A549 (cell line): ENCODE results near the gene GALNT14. TPM values are rescaled to one million over a fixed set of nuclear protein-coding genes. Genes with fewer than 3 reads are reported as not detected.

ENCODE experiments used
- ATAC-seq, 2 experiments: fragments of 200-7000 bp in 1 of 2; fragments of >200 bp in 1 of 2; cut with Nextera tagmentation in 1 of 2; cut with Tn5 transposase in 1 of 2; 3 replicates each; pipeline versions ENCODE4 v1.8.0 to v1.9.1; 2018 to 2020; ENCODE audit warnings: mild to moderate bottlenecking in 1 of 2, moderate library complexity in 1 of 2
- CTCF ChIA-PET: fragments of 300-600 bp; sonication (Branson Sonifier 250); formaldehyde crosslinking; extraction: SDS; loops from one replicate; lab custom pipeline; 2021; ENCODE audit warnings: antibody characterized with exemption, inconsistent platforms; lab: Yijun Ruan, JAX
- POLR2A ChIA-PET: fragments of 350-600 bp; formaldehyde crosslinking; extraction: SDS; loops from one replicate; lab custom pipeline; 2021; ENCODE audit warnings: antibody characterized with exemption, inconsistent platforms; lab: Yijun Ruan, JAX
- DNase-seq, 2 experiments: peaks; one replicate each; pipeline versions ENCODE4 v3.0.0 to v3.0.0-alpha.2; 2011 to 2016; ENCODE audit warnings: low read depth in 1 of 2, low spot score in 1 of 2
- FAIRE-seq: peaks from 2 replicates; lab custom pipeline; 2011; peaks lifted over from hg19 to GRCh38; lab: Jason Lieb, UNC
- H3K27ac ChIP-seq, 2 experiments: fragments of >200 bp; sonication (Bioruptor Twin); formaldehyde crosslinking; 3 replicates each; pipeline ENCODE4 v1.5.1; 2016 to 2017
- H3K4me1 ChIP-seq: fragments of >200 bp; sonication (Bioruptor Twin); formaldehyde crosslinking; 3 replicates; pipeline ENCODE4 v1.6.1; 2016
- H3K4me2 ChIP-seq: fragments of >200 bp; sonication (Bioruptor Twin); formaldehyde crosslinking; 3 replicates; pipeline ENCODE4 v1.6.1; 2016
- H3K4me3 ChIP-seq: fragments of >200 bp; sonication (Bioruptor Twin); formaldehyde crosslinking; 3 replicates; pipeline ENCODE4 v1.5.1; 2016
- H3K9me3 ChIP-seq: fragments of >200 bp; sonication (Bioruptor Twin); formaldehyde crosslinking; 3 replicates; pipeline ENCODE4 v1.6.1; 2016
- BHLHE40 ChIP-seq: IDR thresholded peaks from 2 replicates; pipeline ENCODE4 v1.6.1; 2012; ENCODE audit warnings: low read depth, low read length, inconsistent platforms
- CBX2 ChIP-seq: fragments of 200-600 bp; sonication (generic); IDR thresholded peaks from 2 replicates; pipeline ENCODE4 v1.6.1; 2016; ENCODE audit warnings: low read depth, mild to moderate bottlenecking, borderline replicate concordance
- CBX8 ChIP-seq: fragments of 200-600 bp; sonication (generic); IDR thresholded peaks from 2 replicates; pipeline ENCODE4 v1.6.1; 2016
- CEBPB ChIP-seq, 2 experiments: fragments of >200 bp in 1 of 2; sonication (Bioruptor Twin) in 1 of 2; formaldehyde crosslinking in 1 of 2; IDR thresholded peaks; 2 replicates each; pipeline ENCODE4 v1.6.1; 2012 to 2016
- CHD2 ChIP-seq: fragments of 150-350 bp; IDR thresholded peaks from 2 replicates; pipeline ENCODE4 v1.6.1; 2014; ENCODE audit warnings: low read length; ENCODE audit not compliant: partially characterized antibody
- EP300 ChIP-seq, 2 experiments: fragments of >200 bp; sonication (Bioruptor Twin); formaldehyde crosslinking; IDR thresholded peaks; 2 replicates in 1 of 2; 3 replicates in 1 of 2; pipeline ENCODE4 v1.6.1; 2016 to 2017
- HMGXB4 ChIP-seq: fragments of 250-450 bp; sonication (Bioruptor Pico); IDR thresholded peaks from 2 replicates; pipeline ENCODE4 v1.5.0; 2021; ENCODE audit warnings: mild to moderate bottlenecking, moderate library complexity, borderline replicate concordance
- HOXB5 ChIP-seq: fragments of 250-450 bp; sonication (Bioruptor Pico); IDR thresholded peaks from 2 replicates; pipeline ENCODE4 v1.5.0; 2020; ENCODE audit warnings: mild to moderate bottlenecking, moderate library complexity
- JUN ChIP-seq, 2 experiments: fragments of >200 bp; sonication (Bioruptor Twin); formaldehyde crosslinking; IDR thresholded peaks; 2 replicates in 1 of 2; 3 replicates in 1 of 2; pipeline ENCODE4 v1.6.1; 2016 to 2017
- JUNB ChIP-seq: fragments of >200 bp; sonication (Bioruptor Twin); formaldehyde crosslinking; IDR thresholded peaks from 2 replicates; pipeline ENCODE4 v1.6.1; 2016
- KDM1A ChIP-seq: fragments of 200-600 bp; sonication (generic); IDR thresholded peaks from 2 replicates; pipeline ENCODE4 v1.6.1; 2016; ENCODE audit warnings: low read depth, mild to moderate bottlenecking
- KDM5A ChIP-seq: fragments of 200-600 bp; sonication (generic); IDR thresholded peaks from 2 replicates; pipeline ENCODE4 v1.6.1; 2016; ENCODE audit warnings: antibody characterized with exemption, mild to moderate bottlenecking
- NPAS2 ChIP-seq: fragments of 250-450 bp; sonication (Bioruptor Pico); IDR thresholded peaks from 2 replicates; pipeline ENCODE4 v1.8.0; 2022; ENCODE audit warnings: mild to moderate bottlenecking, moderate library complexity, borderline replicate concordance
- PHF8 ChIP-seq: fragments of 200-600 bp; sonication (generic); IDR thresholded peaks from 2 replicates; pipeline ENCODE4 v1.6.1; 2016; ENCODE audit warnings: low read depth, mild to moderate bottlenecking, antibody characterized with exemption, moderate library complexity, borderline replicate concordance
- POLR2A ChIP-seq: IDR thresholded peaks from 2 replicates; pipeline ENCODE4 v1.6.1; 2012; ENCODE audit warnings: mild to moderate bottlenecking, low read length
- POLR2AphosphoS2 ChIP-seq: conservative IDR thresholded peaks from 2 replicates; pipeline ENCODE4 v1.6.1; 2012; ENCODE audit warnings: low read length, improper control_type of control experiment, inconsistent platforms
- RAD21 ChIP-seq, 2 experiments: fragments of >200 bp in 1 of 2; sonication (Bioruptor Twin) in 1 of 2; formaldehyde crosslinking in 1 of 2; IDR thresholded peaks in 1 of 2; conservative IDR thresholded peaks in 1 of 2; 2 replicates in 1 of 2; 3 replicates in 1 of 2; pipeline ENCODE4 v1.6.1; 2012 to 2018; ENCODE audit warnings: inconsistent platforms in 1 of 2
- RARB ChIP-seq: fragments of 250-450 bp; sonication (Bioruptor Pico); IDR thresholded peaks from 2 replicates; pipeline ENCODE4 v1.8.0; 2021; ENCODE audit warnings: mild to moderate bottlenecking, moderate library complexity
- REST ChIP-seq: fragments of 200-600 bp; sonication (generic); IDR thresholded peaks from 2 replicates; pipeline ENCODE4 v1.6.1; 2016; ENCODE audit warnings: antibody characterized with exemption, mild to moderate bottlenecking, moderate library complexity
- RFX5 ChIP-seq: fragments of 450-650 bp; IDR thresholded peaks from 2 replicates; pipeline ENCODE4 v1.7.1; 2014; ENCODE audit warnings: antibody characterized with exemption, mild to moderate bottlenecking, moderate library complexity
- ZNF302 ChIP-seq: fragments of 250-450 bp; sonication (Bioruptor Pico); IDR thresholded peaks from 2 replicates; pipeline ENCODE4 v1.9.0; 2021; ENCODE audit warnings: inconsistent platforms, mild to moderate bottlenecking, moderate library complexity
- ZSCAN20 ChIP-seq: fragments of 250-450 bp; sonication (Bioruptor Pico); IDR thresholded peaks from 2 replicates; pipeline ENCODE4 v1.8.0; 2022; ENCODE audit warnings: mild to moderate bottlenecking, moderate library complexity
- WGBS: methylation state at CpG from one replicate; pipeline ENCODE4 v1.1.6; 2017; ENCODE audit errors: missing lambda C conversion rate; 5-methylcytosine and 5-hydroxymethylcytosine counted together
- polyA plus RNA-seq, 4 experiments: library from polyadenylated mRNA; depleted of rRNA in 3 of 4; stranded (reverse); fragments of >200 nt; fragmentation: RNase III in 1 of 4; extraction: RNeasy Plus Mini Kit Qiagen cat#74134 plus additional on column Dnase treatment in 1 of 4; gene quantifications; 2 replicates in 3 of 4; 3 replicates in 1 of 4; pipeline ENCODE4 v1.2.3, GENCODE V29; 2011 to 2017
- TF ChIP-seq, protein P1 (sequence below): IDR thresholded peaks from 2 replicates; pipeline ENCODE4 v1.6.1; 2012
- TF ChIP-seq, protein P2 (sequence below): fragments of >200 bp; sonication (Bioruptor Twin); formaldehyde crosslinking; IDR thresholded peaks from 3 replicates; pipeline ENCODE4 v1.5.1; 2016
- TF ChIP-seq, protein P3 (sequence below): IDR thresholded peaks from 2 replicates; pipeline ENCODE4 v1.6.1; 2012; ENCODE audit warnings: low read depth, borderline replicate concordance
- TF ChIP-seq, protein P4 (sequence below): IDR thresholded peaks from 2 replicates; pipeline ENCODE4 v1.6.1; 2012

The GALNT14 gene
- polyA plus RNA-seq, 2 of the 4 experiments (the other 2 are of a cell fraction), result 34.4 to 38.3 TPM

DNA sequence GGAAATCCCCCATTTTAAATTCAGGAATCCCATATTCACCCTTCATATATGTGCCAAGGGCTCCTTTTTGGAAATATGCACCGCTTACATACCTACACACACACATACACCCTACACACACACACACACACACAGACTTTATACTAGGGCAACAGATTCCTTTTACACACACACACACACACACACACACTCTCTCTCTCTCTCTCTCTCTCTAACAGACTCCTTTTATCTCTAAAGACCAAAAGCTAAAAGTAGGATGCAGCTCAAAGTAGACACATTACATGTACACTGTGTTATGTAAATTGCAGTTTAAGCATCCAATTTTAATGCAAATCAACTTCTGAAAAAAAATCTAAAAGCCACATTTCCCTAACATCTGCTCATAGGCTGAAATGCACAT is 200.0 kb downstream of the GALNT14 start:
- Histone ChIP-seq H3K4me2 (no peak overlapping the region), H3K27ac (no peak overlapping the region), H3K4me1 (no peaks in the 10 kb centered on the region), H3K4me3 (no peak overlapping the region), H3K9me3 (no peaks in the 10 kb centered on the region)
- peak; percentile 56 for FAIRE-seq
- CTCF ChIA-PET, result no interaction called here
- POLR2A ChIA-PET, result no interaction called here
- no peak for DNase-seq
- no peak for ATAC-seq
- no peak for TF ChIP-seq EP300 (IDR thresholded peaks at IDR 0.05)
- TF ChIP-seq NPAS2 (CRISPR knock-in tag), result no peak
- TF ChIP-seq REST, result no peak
- no peak for TF ChIP-seq HOXB5
- TF ChIP-seq, protein P1, sequence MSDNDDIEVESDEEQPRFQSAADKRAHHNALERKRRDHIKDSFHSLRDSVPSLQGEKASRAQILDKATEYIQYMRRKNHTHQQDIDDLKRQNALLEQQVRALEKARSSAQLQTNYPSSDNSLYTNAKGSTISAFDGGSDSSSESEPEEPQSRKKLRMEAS, result no peak
- TF ChIP-seq CBX2, result no peak
- TF ChIP-seq RFX5, result no peak
- no peak for TF ChIP-seq PHF8
- no peak for TF ChIP-seq JUNB
- TF ChIP-seq CBX8, result no peak
- TF ChIP-seq CEBPB (IDR thresholded peaks at IDR 0.05), result no peak
- TF ChIP-seq CHD2, result no peak
- TF ChIP-seq, protein P2, sequence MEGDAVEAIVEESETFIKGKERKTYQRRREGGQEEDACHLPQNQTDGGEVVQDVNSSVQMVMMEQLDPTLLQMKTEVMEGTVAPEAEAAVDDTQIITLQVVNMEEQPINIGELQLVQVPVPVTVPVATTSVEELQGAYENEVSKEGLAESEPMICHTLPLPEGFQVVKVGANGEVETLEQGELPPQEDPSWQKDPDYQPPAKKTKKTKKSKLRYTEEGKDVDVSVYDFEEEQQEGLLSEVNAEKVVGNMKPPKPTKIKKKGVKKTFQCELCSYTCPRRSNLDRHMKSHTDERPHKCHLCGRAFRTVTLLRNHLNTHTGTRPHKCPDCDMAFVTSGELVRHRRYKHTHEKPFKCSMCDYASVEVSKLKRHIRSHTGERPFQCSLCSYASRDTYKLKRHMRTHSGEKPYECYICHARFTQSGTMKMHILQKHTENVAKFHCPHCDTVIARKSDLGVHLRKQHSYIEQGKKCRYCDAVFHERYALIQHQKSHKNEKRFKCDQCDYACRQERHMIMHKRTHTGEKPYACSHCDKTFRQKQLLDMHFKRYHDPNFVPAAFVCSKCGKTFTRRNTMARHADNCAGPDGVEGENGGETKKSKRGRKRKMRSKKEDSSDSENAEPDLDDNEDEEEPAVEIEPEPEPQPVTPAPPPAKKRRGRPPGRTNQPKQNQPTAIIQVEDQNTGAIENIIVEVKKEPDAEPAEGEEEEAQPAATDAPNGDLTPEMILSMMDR, result no peak
- no peak for TF ChIP-seq RAD21 (conservative IDR thresholded peaks at IDR 0.05 in 1 of 2, IDR thresholded peaks at IDR 0.05 in 1 of 2)
- no peak for TF ChIP-seq POLR2AphosphoS2
- no peak for TF ChIP-seq HMGXB4
- no peak for TF ChIP-seq BHLHE40
- TF ChIP-seq JUN (IDR thresholded peaks at IDR 0.05), result no peak
- 81% methylated on average over 1 of the region's 1 CpG for WGBS

GRCh38 chr2:30936977-30937376 is 201.3 kb downstream of the GALNT14 start:
- H3K27ac ChIP-seq, result no peak overlapping the region
- WGBS, result 83% methylated on average over 2 of the region's 2 CpGs
- no peak overlapping the region for H3K4me2 ChIP-seq
- no peak overlapping the region for H3K4me3 ChIP-seq
- no peaks in the 10 kb centered on the region for H3K9me3 ChIP-seq
- ATAC-seq (no peak), FAIRE-seq (no peak), DNase-seq (no peak)
- POLR2A ChIA-PET, result no interaction called here
- TF ChIP-seq POLR2A (no peak), KDM5A (no peak), POLR2AphosphoS2 (no peak), KDM1A (no peak), HOXB5 (no peak), ZNF302 (no peak), BHLHE40 (no peak), JUNB (no peak), JUN (IDR thresholded peaks at IDR 0.05) (no peak), RARB (no peak), ZSCAN20 (no peak), PHF8 (no peak), RFX5 (no peak)
- TF ChIP-seq, protein P3, sequence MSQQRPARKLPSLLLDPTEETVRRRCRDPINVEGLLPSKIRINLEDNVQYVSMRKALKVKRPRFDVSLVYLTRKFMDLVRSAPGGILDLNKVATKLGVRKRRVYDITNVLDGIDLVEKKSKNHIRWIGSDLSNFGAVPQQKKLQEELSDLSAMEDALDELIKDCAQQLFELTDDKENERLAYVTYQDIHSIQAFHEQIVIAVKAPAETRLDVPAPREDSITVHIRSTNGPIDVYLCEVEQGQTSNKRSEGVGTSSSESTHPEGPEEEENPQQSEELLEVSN, result no peak
- TF ChIP-seq, protein P4, sequence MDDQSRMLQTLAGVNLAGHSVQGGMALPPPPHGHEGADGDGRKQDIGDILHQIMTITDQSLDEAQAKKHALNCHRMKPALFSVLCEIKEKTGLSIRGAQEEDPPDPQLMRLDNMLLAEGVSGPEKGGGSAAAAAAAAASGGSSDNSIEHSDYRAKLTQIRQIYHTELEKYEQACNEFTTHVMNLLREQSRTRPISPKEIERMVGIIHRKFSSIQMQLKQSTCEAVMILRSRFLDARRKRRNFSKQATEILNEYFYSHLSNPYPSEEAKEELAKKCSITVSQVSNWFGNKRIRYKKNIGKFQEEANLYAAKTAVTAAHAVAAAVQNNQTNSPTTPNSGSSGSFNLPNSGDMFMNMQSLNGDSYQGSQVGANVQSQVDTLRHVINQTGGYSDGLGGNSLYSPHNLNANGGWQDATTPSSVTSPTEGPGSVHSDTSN, result no peak
- TF ChIP-seq, protein P2, result no peak
- no peaks in the 10 kb centered on the region for H3K4me1 ChIP-seq
- CTCF ChIA-PET, result no interaction called here
